ENCODE measurements around the gene GPNMB.

The GPNMB gene

GRCh38 chr7:23238983-23239652 lies 7.5 kb upstream of the GPNMB start:
- DNase-seq (ENCODE audit: low read depth), result peak; percentile 9
- TF ChIP-seq, protein P1, sequence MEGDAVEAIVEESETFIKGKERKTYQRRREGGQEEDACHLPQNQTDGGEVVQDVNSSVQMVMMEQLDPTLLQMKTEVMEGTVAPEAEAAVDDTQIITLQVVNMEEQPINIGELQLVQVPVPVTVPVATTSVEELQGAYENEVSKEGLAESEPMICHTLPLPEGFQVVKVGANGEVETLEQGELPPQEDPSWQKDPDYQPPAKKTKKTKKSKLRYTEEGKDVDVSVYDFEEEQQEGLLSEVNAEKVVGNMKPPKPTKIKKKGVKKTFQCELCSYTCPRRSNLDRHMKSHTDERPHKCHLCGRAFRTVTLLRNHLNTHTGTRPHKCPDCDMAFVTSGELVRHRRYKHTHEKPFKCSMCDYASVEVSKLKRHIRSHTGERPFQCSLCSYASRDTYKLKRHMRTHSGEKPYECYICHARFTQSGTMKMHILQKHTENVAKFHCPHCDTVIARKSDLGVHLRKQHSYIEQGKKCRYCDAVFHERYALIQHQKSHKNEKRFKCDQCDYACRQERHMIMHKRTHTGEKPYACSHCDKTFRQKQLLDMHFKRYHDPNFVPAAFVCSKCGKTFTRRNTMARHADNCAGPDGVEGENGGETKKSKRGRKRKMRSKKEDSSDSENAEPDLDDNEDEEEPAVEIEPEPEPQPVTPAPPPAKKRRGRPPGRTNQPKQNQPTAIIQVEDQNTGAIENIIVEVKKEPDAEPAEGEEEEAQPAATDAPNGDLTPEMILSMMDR (conservative IDR thresholded peaks at IDR 0.05; ENCODE audit: low read length), result no peak
- H3K4me3 ChIP-seq (ENCODE audit: low read length), result no peak overlapping the region

GRCh38 chr7:23239698-23240097 lies 6.9 kb upstream of the GPNMB start:
- TF ChIP-seq, protein P1 (conservative IDR thresholded peaks at IDR 0.05; ENCODE audit: low read length), result no peak
- no peak overlapping the region for H3K4me3 ChIP-seq (ENCODE audit: low read length)
- DNase-seq (ENCODE audit: low read depth), result no peak

- DNase-seq (ENCODE audit: low read depth), result no peak
- no peak overlapping the region for H3K4me3 ChIP-seq (ENCODE audit: low read length)
- TF ChIP-seq, protein P1 (conservative IDR thresholded peaks at IDR 0.05; ENCODE audit: low read length), result no peak
Observed at GRCh38 chr7:23242321-23242720, 4.3 kb upstream of the GPNMB start.

DNA sequence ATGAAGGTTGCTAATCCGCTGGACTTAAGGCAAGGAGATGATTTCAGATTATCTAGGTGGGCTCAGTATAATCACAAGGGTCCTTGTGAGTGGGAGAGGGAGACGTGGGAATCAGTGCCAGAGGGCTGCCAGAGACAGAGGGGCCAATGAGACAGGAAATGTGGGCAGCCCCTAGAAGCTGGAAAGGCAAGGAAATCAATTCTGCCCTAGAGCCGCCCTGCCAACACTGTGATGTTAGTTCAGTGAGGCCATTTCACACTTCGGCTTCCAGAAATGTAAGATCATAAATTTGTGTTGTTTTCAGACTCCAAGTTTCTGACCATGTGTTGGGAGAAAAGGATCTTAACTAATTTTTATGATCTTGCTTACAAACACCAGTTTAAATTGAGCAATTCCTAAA lies 3.6 kb upstream of the GPNMB start:
- peak; percentile 15 for DNase-seq (ENCODE audit: low read depth)
- H3K4me3 ChIP-seq (ENCODE audit: low read length), result no peak overlapping the region
- TF ChIP-seq, protein P1 (conservative IDR thresholded peaks at IDR 0.05; ENCODE audit: low read length), result no peak

DNA sequence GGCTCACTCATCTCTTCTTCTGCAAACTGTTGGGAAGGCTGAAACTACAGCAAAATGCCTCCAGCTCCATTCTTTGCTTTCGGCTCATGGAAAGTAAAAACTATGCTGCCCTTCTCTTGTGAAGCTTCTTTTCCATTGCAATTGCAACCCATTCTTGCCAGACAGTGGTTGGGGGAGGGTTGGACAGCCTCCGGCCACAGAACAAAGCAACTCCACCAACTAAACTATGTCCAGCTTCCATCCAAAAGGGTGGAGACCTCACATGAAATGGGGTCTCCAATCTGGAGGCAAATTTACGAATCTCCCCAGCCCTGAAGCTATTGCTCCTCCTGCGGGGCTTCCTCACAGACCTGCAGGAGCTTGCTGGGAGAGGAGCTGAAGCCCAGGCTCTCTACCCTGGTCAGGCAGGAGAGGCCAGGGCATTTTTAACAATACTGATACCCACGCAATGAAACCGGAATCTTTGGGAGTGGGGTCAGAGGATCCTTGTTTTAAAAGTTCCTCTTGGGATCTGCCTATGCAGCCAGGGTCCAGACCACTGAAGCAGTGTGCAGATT lies 549 bp downstream of the GPNMB start:
- H3K4me3 ChIP-seq (ENCODE audit: low read length), result peak overlapping the region; percentile 67
- no peak for DNase-seq (ENCODE audit: low read depth)
- TF ChIP-seq, protein P1 (conservative IDR thresholded peaks at IDR 0.05; ENCODE audit: low read length), result no peak

- peak; percentile 34 for DNase-seq (ENCODE audit: low read depth)
- TF ChIP-seq, protein P1 (conservative IDR thresholded peaks at IDR 0.05; ENCODE audit: low read length), result no peak
Observed at GRCh38 chr7:23247603-23248335, 1.2 kb downstream of the GPNMB start.

More at GRCh38 chr7:23247603-23248335, 1.2 kb downstream of the GPNMB start:
- H3K4me3 ChIP-seq (ENCODE audit: low read length), result peak overlapping the region; percentile 67
